Measurements from ENCODE around the gene NUAK2. TPM values are rescaled to one million over a fixed set of nuclear protein-coding genes. Genes with fewer than 3 reads are reported as not detected.

NUAK2 gene
- polyA plus RNA-seq, 1 donor from 2014 or later = 1.4 TPM

GRCh38 chr1:205316161-205316566 lies 5.4 kb downstream of the NUAK2 start (continued):
- TF ChIP-seq EZH2 (IDR thresholded peaks at IDR 0.05; ENCODE audit: borderline replicate concordance, insufficient read depth, low read length, poor library complexity, severe bottlenecking) (no peak), EP300 (conservative IDR thresholded peaks at IDR 0.05; ENCODE audit: poor library complexity, severe bottlenecking) (no peak), TAF1 (IDR thresholded peaks at IDR 0.05; ENCODE audit: low read depth) (no peak)

- TF ChIP-seq MXI1 (conservative IDR thresholded peaks at IDR 0.05; ENCODE audit: poor library complexity, severe bottlenecking) (no peak), TAF1 (IDR thresholded peaks at IDR 0.05; ENCODE audit: low read depth) (no peak), CTCF (IDR thresholded peaks at IDR 0.05; ENCODE audit: poor library complexity, severe bottlenecking) (no peak), EP300 (conservative IDR thresholded peaks at IDR 0.05; ENCODE audit: poor library complexity, severe bottlenecking) (no peak), POLR2AphosphoS5 (IDR thresholded peaks at IDR 0.05) (no peak), SMC3 (conservative IDR thresholded peaks at IDR 0.05; ENCODE audit: poor library complexity) (no peak), EZH2 (IDR thresholded peaks at IDR 0.05; ENCODE audit: borderline replicate concordance, insufficient read depth, low read length, poor library complexity, severe bottlenecking) (no peak), RAD21 (conservative IDR thresholded peaks at IDR 0.05) (no peak), REST (IDR thresholded peaks at IDR 0.05; ENCODE audit: borderline replicate concordance) (no peak)
- Histone ChIP-seq H4K20me1 (ENCODE audit: insufficient read depth) (no peaks in the 10 kb centered on the region), H3K9ac (ENCODE audit: low read length) (no peak overlapping the region), H2AFZ (ENCODE audit: low read depth, low read length) (no peak overlapping the region), H3K27me3 (ENCODE audit: insufficient read depth, low read depth, low read length) (no peaks in the 10 kb centered on the region), H3K9me3 (ENCODE audit: low read length) (no peaks in the 10 kb centered on the region), H3K9me2 (ENCODE audit: insufficient read depth, low read length) (no peaks in the 10 kb centered on the region), H3K36me3 (ENCODE audit: insufficient read depth, low read length) (no peaks in the 10 kb centered on the region), H3F3A (ENCODE audit: insufficient read depth, low read length, poor library complexity, severe bottlenecking) (peaks cover 17% of the 10 kb centered on the region), H3K4me3 (ENCODE audit: low read length) (no peak overlapping the region), H3K79me2 (replicated peaks; ENCODE audit: insufficient read depth, low read length) (peaks cover 86% of the 10 kb centered on the region), H3K4me2 (ENCODE audit: low read length) (no peak overlapping the region), H3K27ac (ENCODE audit: low read length) (peak overlapping the region; percentile 96)
Measured at GRCh38 chr1:205315008-205315618, 6.4 kb downstream of the NUAK2 start.

- H3K4me2 ChIP-seq (ENCODE audit: low read length) = peak overlapping the region; percentile 64
- no peaks in the 10 kb centered on the region for H3K27me3 ChIP-seq (ENCODE audit: insufficient read depth, low read depth, low read length)
- peak overlapping the region; percentile 58 for H3K4me3 ChIP-seq (ENCODE audit: low read length)
- H3K79me2 ChIP-seq (replicated peaks; ENCODE audit: insufficient read depth, low read length) = peaks cover 85% of the 10 kb centered on the region
- peaks cover 17% of the 10 kb centered on the region for H3F3A ChIP-seq (ENCODE audit: insufficient read depth, low read length, poor library complexity, severe bottlenecking)
- H4K20me1 ChIP-seq (ENCODE audit: insufficient read depth) = no peaks in the 10 kb centered on the region
- H2AFZ ChIP-seq (ENCODE audit: low read depth, low read length) = peak overlapping the region; percentile 89
- H3K9me3 ChIP-seq (ENCODE audit: low read length) = no peaks in the 10 kb centered on the region
- no peaks in the 10 kb centered on the region for H3K36me3 ChIP-seq (ENCODE audit: insufficient read depth, low read length)
- TF ChIP-seq SMC3 (conservative IDR thresholded peaks at IDR 0.05; ENCODE audit: poor library complexity) (peak; percentile 22), RAD21 (conservative IDR thresholded peaks at IDR 0.05) (no peak), REST (IDR thresholded peaks at IDR 0.05; ENCODE audit: borderline replicate concordance) (peak; percentile 62), TAF1 (IDR thresholded peaks at IDR 0.05; ENCODE audit: low read depth) (peak; percentile 60), EP300 (conservative IDR thresholded peaks at IDR 0.05; ENCODE audit: poor library complexity, severe bottlenecking) (no peak), EZH2 (IDR thresholded peaks at IDR 0.05; ENCODE audit: borderline replicate concordance, insufficient read depth, low read length, poor library complexity, severe bottlenecking) (no peak), POLR2AphosphoS5 (IDR thresholded peaks at IDR 0.05) (peak; percentile 61), CTCF (IDR thresholded peaks at IDR 0.05; ENCODE audit: poor library complexity, severe bottlenecking) (no peak), MXI1 (conservative IDR thresholded peaks at IDR 0.05; ENCODE audit: poor library complexity, severe bottlenecking) (peak; percentile 15)
- peak overlapping the region; percentile 96 for H3K27ac ChIP-seq (ENCODE audit: low read length)
- peak overlapping the region; percentile 85 for H3K9ac ChIP-seq (ENCODE audit: low read length)
- no peaks in the 10 kb centered on the region for H3K9me2 ChIP-seq (ENCODE audit: insufficient read depth, low read length)
Measured at GRCh38 chr1:205313563-205314308, 7.8 kb downstream of the NUAK2 start.
